GM13977 (cell line): ENCODE data around the gene VPS13C.

Experiments used
- DNase-seq: peaks from one replicate; pipeline ENCODE4 v3.0.0; 2012; ENCODE audit warnings: low spot score
- CTCF ChIP-seq: IDR thresholded peaks from 2 replicates; pipeline ENCODE4 v1.5.1; 2012; ENCODE audit warnings: mild to moderate bottlenecking, control low read depth; ENCODE audit not compliant: insufficient read depth; ENCODE audit errors: extremely low read depth, missing control alignments
- in situ Hi-C: fragments of 300-500 bp; cut with MboI; formaldehyde crosslinking; loops from one replicate; pipeline ENCODE4 v1.12.0; 2022; ENCODE audit warnings: low sequenced_read_pairs, low pct_unique_long_range_greater_than_20kb, mixed read lengths, inconsistent platforms; ENCODE audit not compliant: unreplicated experiment

VPS13C gene

DNA sequence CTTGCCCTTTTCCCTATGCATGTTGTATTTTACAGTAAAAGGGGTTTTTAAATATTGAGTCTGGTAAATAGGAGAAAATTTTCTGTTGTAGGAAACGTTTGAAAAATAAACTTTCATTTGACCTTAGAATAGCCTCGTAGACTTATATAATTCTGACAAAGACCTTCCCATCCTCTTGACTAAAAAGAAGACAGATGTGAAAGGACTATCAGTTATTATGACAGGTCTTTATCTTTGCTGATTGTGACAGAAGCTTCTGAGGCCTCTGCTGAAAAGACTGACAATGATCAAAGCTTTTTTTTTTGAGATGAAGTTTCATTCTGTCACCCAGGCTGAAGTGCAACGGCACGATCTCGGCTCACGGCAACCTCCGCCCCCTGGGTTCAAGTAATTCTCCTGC is 30.7 kb upstream of the VPS13C start:
- in situ Hi-C loops: no loop called here
- no peak for TF ChIP-seq CTCF
- DNase-seq: no peak

GRCh38 chr15:62089616-62090015 is 29.4 kb upstream of the VPS13C start:
- in situ Hi-C loops: no loop called here

DNA sequence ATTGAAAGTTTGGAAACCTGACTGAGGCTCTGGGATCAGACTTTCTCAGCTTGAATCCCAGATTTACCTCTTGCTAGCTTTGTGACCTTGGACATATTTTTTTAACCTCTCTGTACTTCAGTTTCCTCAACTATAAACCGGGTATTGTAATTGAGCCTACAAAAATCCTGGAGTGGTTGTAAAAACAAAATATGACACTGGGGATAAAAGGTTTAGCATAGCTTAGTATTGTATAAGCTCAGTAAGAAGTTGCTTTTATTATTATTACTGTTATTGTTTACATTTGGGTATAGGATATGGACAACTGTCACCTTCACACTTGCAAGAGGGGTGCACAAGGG is 28.1 kb upstream of the VPS13C start:
- in situ Hi-C loops: no loop called here
- TF ChIP-seq CTCF: no peak
- no peak for DNase-seq

More at GRCh38 chr15:62089616-62090015, 29.4 kb upstream of the VPS13C start:
- no peak for TF ChIP-seq CTCF
- DNase-seq: no peak

DNA sequence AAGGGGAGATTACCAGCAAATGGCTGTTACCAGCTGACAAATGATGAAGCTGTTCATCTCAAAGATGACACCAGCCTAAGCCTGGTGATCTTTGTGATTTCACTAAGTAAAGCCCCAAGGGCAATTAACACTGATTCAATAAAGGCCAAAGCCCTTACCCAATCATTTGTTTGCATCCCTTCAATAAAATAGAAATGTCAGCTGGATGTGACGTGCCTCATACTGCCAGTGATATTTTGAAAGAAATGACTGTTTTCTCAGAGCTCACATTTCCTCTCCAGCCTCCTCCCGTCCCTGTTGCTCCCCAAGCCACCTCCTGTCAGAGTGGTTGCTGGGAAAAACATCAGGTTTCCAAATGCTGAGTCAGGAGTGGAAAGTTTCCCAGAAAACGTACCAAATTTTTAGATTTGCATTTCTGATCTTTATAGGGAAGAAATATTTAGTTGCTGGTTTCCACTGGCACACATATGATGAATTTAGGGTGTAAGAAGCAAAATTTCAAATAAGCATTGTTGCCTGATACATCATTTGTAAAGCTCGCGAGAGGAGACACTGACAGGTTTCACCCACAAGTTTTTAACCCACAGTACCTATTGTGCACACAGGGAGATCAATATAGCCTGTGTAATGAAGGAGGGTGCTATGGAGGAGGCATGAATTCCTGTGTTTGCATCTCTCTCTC is 27.6 kb upstream of the VPS13C start:
- no peak for TF ChIP-seq CTCF
- no peak for DNase-seq
- in situ Hi-C loops: no loop called here

DNA sequence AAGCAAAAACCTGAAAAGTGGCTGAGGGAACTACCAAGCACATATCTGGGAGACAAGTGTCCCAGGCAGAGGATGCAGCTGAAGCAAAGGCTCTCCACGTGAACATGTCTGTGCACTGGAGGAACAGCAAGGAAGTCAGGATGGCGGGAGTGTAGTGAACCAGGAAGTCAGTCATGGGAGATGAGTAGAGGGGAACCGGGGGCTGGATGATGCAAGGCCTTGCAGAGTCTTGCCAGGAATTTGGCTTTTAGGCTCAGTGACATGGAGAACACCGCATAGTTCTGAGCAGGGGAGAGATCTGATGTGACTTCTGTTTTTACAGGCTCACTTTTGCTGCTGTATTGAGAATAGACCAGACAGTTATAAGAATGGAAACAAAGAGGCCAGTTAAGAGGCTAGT is 25.5 kb upstream of the VPS13C start:
- DNase-seq: no peak
- TF ChIP-seq CTCF: no peak
- in situ Hi-C loops: no loop called here

- in situ Hi-C loops: no loop called here
- TF ChIP-seq CTCF: no peak
- DNase-seq: no peak
Observed at GRCh38 chr15:62083194-62084154, 23.2 kb upstream of the VPS13C start.
